WTC11 (cell line): ENCODE results near the gene C1orf159. TPM values are rescaled to one million over a fixed set of nuclear protein-coding genes. Genes with fewer than 3 reads are reported as not detected.

Experiments
- ATAC-seq: fragments of 200-7000 bp; cut with Tn5 transposase; 2 replicates; pipeline ENCODE4 v1.10.0; 2021; ENCODE audit warnings: mild to moderate bottlenecking, moderate library complexity
- CTCF ChIA-PET: fragments of 300-600 bp; sonication (Branson Sonifier 250); formaldehyde crosslinking; loops from one replicate; lab custom pipeline; 2021; ENCODE audit warnings: antibody characterized with exemption; lab: Charles Lee
- POLR2A ChIA-PET: fragments of 350-600 bp; sonication (Branson Sonifier 250); formaldehyde crosslinking; loops from one replicate; lab custom pipeline; 2021; ENCODE audit warnings: antibody characterized with exemption; lab: Charles Lee
- DNase-seq: peaks from one replicate; pipeline ENCODE4 v3.0.0; 2021; ENCODE audit warnings: low spot score
- H3K27ac Mint-ChIP-seq: 2 replicates; pipeline ENCODE4 v1.8.0; 2021; ENCODE audit warnings: mixed read lengths
- H3K27me3 Mint-ChIP-seq: 2 replicates; pipeline ENCODE4 v1.8.0; 2021; ENCODE audit warnings: low read depth, mild to moderate bottlenecking, moderate library complexity, mixed read lengths
- H3K36me3 Mint-ChIP-seq: 2 replicates; pipeline ENCODE4 v1.8.0; 2021; ENCODE audit warnings: mixed read lengths
- H3K4me1 Mint-ChIP-seq: 2 replicates; pipeline ENCODE4 v1.8.0; 2022; ENCODE audit warnings: mixed read lengths
- H3K4me3 Mint-ChIP-seq: 2 replicates; pipeline ENCODE4 v1.8.0; 2021; ENCODE audit warnings: mild to moderate bottlenecking, moderate library complexity, mixed read lengths
- H3K9me3 Mint-ChIP-seq: 2 replicates; pipeline ENCODE4 v1.8.0; 2021; ENCODE audit warnings: mixed read lengths
- AR ChIP-seq: fragments of 250-450 bp; sonication (Bioruptor Pico); IDR thresholded peaks from 2 replicates; pipeline ENCODE4 v1.9.0; 2021; ENCODE audit warnings: mild to moderate bottlenecking
- CDX4 ChIP-seq: fragments of 250-450 bp; sonication (Bioruptor Pico); IDR thresholded peaks from 2 replicates; pipeline ENCODE4 v1.9.0; 2021; ENCODE audit warnings: moderate library complexity, mild to moderate bottlenecking, inconsistent platforms, borderline replicate concordance
- ERG ChIP-seq: fragments of 250-450 bp; sonication (Bioruptor Pico); IDR thresholded peaks from 2 replicates; pipeline ENCODE4 v1.8.0; 2021; ENCODE audit warnings: mild to moderate bottlenecking
- GTF2I ChIP-seq: fragments of 250-450 bp; sonication (Bioruptor Pico); conservative IDR thresholded peaks from 2 replicates; pipeline ENCODE4 v1.4.0; 2021; ENCODE audit warnings: mild to moderate bottlenecking
- HMGA2 ChIP-seq: fragments of 250-450 bp; sonication (Bioruptor Pico); IDR thresholded peaks from 2 replicates; pipeline ENCODE4 v1.4.0; 2021; ENCODE audit warnings: mild to moderate bottlenecking, moderate library complexity
- JAZF1 ChIP-seq: fragments of 250-450 bp; sonication (Bioruptor Pico); IDR thresholded peaks from 2 replicates; pipeline ENCODE4 v1.9.0; 2021; ENCODE audit warnings: moderate library complexity, mild to moderate bottlenecking, inconsistent platforms
- MAX ChIP-seq: sonication (generic); formaldehyde crosslinking; IDR thresholded peaks from 2 replicates; pipeline ENCODE4 v1.8.0; 2022; ENCODE audit warnings: mild to moderate bottlenecking, missing genetic modification reagents
- NFYB ChIP-seq: sonication (generic); formaldehyde crosslinking; conservative IDR thresholded peaks from 2 replicates; pipeline ENCODE4 v1.8.0; 2022; ENCODE audit warnings: low read depth, missing genetic modification reagents
- OVOL2 ChIP-seq: fragments of 250-450 bp; sonication (Bioruptor Pico); IDR thresholded peaks from 2 replicates; pipeline ENCODE4 v1.9.0; 2021; ENCODE audit warnings: mild to moderate bottlenecking, borderline replicate concordance
- PRDM15 ChIP-seq: sonication (generic); formaldehyde crosslinking; IDR thresholded peaks from 2 replicates; pipeline ENCODE4 v1.8.0; 2022; ENCODE audit warnings: missing genetic modification reagents
- SOX15 ChIP-seq: fragments of 250-450 bp; sonication (Bioruptor Pico); IDR thresholded peaks from 2 replicates; pipeline ENCODE4 v1.9.0; 2021; ENCODE audit warnings: mild to moderate bottlenecking
- TCF7 ChIP-seq: sonication (generic); formaldehyde crosslinking; IDR thresholded peaks from 2 replicates; pipeline ENCODE4 v1.8.0; 2022; ENCODE audit warnings: mild to moderate bottlenecking, low read depth, missing genetic modification reagents, moderate library complexity
- USF1 ChIP-seq: sonication (generic); formaldehyde crosslinking; IDR thresholded peaks from 2 replicates; pipeline ENCODE4 v1.8.0; 2022; ENCODE audit warnings: mild to moderate bottlenecking, missing genetic modification reagents
- ZMAT4 ChIP-seq: fragments of 250-450 bp; sonication (Bioruptor Pico); IDR thresholded peaks from 2 replicates; pipeline ENCODE4 v1.9.0; 2021; ENCODE audit warnings: mild to moderate bottlenecking
- ZNF138 ChIP-seq: sonication (generic); formaldehyde crosslinking; conservative IDR thresholded peaks from 2 replicates; pipeline ENCODE4 v1.8.1; 2022; ENCODE audit warnings: mild to moderate bottlenecking, moderate library complexity, missing genetic modification reagents
- ZNF219 ChIP-seq: sonication (generic); formaldehyde crosslinking; IDR thresholded peaks from 2 replicates; pipeline ENCODE4 v1.8.0; 2023; ENCODE audit warnings: missing genetic modification reagents, mild to moderate bottlenecking, borderline replicate concordance
- ZNF281 ChIP-seq: sonication (generic); formaldehyde crosslinking; IDR thresholded peaks from 2 replicates; pipeline ENCODE4 v1.8.0; 2023; ENCODE audit warnings: mild to moderate bottlenecking, missing genetic modification reagents
- ZNF416 ChIP-seq: fragments of 250-450 bp; sonication (Bioruptor Pico); IDR thresholded peaks from 2 replicates; pipeline ENCODE4 v1.9.0; 2021; ENCODE audit warnings: mild to moderate bottlenecking, inconsistent platforms
- total RNA-seq: library from RNA; stranded (reverse); gene quantifications from 3 replicates; pipeline ENCODE4 v1.2.3, GENCODE V29; 2021

C1orf159 gene
- total RNA-seq, 1 experiment from 2014 or later, result 17.8 TPM

- H3K27ac Mint-ChIP-seq, result peak overlapping the region; percentile 72; the same call in 1 of the 2 replicates
- ChIA-PET POLR2A (no interaction called here), CTCF (no interaction called here)
- peaks cover 8% of the 10 kb centered on the region; the same call in 1 of the 2 replicates for H3K4me1 Mint-ChIP-seq
- no peak for ATAC-seq
- H3K9me3 Mint-ChIP-seq, result peaks cover 6% of the 10 kb centered on the region
- no peak for DNase-seq
- H3K36me3 Mint-ChIP-seq, result peaks cover 17% of the 10 kb centered on the region
- TF ChIP-seq PRDM15 (CRISPR knock-in tag), result no peak
- no peak for TF ChIP-seq ZNF416 (CRISPR knock-in tag)
- TF ChIP-seq CDX4, result no peak
- no peak for TF ChIP-seq OVOL2 (CRISPR knock-in tag)
- no peak for TF ChIP-seq HMGA2 (CRISPR knock-in tag)
- TF ChIP-seq TCF7, result no peak
- TF ChIP-seq ZNF219, result no peak
- TF ChIP-seq ZNF281 (CRISPR knock-in tag), result no peak
- no peak overlapping the region for H3K4me3 Mint-ChIP-seq
- H3K27me3 Mint-ChIP-seq, result peaks cover 37% of the 10 kb centered on the region
Measured at GRCh38 chr1:1055841-1056736, 59.8 kb downstream of the C1orf159 start.

GRCh38 chr1:1054971-1055370 lies 60.9 kb downstream of the C1orf159 start:
- peaks cover 17% of the 10 kb centered on the region for H3K36me3 Mint-ChIP-seq
- ChIA-PET POLR2A (no interaction called here), CTCF (interaction anchor here (0.5 to 0.9 kb wide), 2 partner anchors 14 to 1445 kb away, joined by 3 to 4 read pairs; no protein-coding TSS in a partner anchor)
- H3K4me3 Mint-ChIP-seq, result no peak overlapping the region
- peaks cover 5% of the 10 kb centered on the region; the same call in 1 of the 2 replicates for H3K4me1 Mint-ChIP-seq
- H3K27me3 Mint-ChIP-seq, result peaks cover 26% of the 10 kb centered on the region
- H3K27ac Mint-ChIP-seq, result no peak overlapping the region
- ATAC-seq (no peak), DNase-seq (no peak)
- peaks cover 6% of the 10 kb centered on the region for H3K9me3 Mint-ChIP-seq
- TF ChIP-seq ZMAT4 (CRISPR knock-in tag), result no peak
- no peak for TF ChIP-seq GTF2I (CRISPR knock-in tag)
- TF ChIP-seq OVOL2 (CRISPR knock-in tag), result no peak
- no peak for TF ChIP-seq ZNF138
- TF ChIP-seq ERG, result no peak
- no peak for TF ChIP-seq USF1 (CRISPR knock-in tag)
- TF ChIP-seq AR (CRISPR knock-in tag), result no peak
- no peak for TF ChIP-seq SOX15
- no peak for TF ChIP-seq CDX4
- no peak for TF ChIP-seq NFYB
- TF ChIP-seq JAZF1, result no peak
- no peak for TF ChIP-seq MAX (CRISPR knock-in tag)
